ENCODE data around the gene AVL9.

DNA sequence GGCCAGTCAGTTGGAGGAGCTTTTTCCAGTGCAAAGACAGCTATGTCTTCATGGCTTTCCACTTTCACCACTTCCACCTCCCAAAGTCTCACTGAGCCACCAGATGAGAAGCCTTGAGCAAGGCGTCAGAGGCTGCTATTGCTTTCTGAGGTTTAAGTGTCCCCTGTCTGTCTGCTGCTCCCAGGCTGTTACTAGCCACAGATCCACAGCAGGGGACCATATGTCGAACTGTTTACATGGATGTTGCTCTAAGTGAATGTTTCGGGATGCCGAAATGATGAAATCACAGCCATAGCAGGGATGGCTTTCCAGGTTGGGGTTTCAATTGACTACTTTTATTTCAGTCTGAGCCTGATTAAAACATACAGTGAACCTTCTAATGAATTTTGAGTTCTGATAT is 88.5 kb downstream of the AVL9 start:
- TF ChIP-seq, protein P1, sequence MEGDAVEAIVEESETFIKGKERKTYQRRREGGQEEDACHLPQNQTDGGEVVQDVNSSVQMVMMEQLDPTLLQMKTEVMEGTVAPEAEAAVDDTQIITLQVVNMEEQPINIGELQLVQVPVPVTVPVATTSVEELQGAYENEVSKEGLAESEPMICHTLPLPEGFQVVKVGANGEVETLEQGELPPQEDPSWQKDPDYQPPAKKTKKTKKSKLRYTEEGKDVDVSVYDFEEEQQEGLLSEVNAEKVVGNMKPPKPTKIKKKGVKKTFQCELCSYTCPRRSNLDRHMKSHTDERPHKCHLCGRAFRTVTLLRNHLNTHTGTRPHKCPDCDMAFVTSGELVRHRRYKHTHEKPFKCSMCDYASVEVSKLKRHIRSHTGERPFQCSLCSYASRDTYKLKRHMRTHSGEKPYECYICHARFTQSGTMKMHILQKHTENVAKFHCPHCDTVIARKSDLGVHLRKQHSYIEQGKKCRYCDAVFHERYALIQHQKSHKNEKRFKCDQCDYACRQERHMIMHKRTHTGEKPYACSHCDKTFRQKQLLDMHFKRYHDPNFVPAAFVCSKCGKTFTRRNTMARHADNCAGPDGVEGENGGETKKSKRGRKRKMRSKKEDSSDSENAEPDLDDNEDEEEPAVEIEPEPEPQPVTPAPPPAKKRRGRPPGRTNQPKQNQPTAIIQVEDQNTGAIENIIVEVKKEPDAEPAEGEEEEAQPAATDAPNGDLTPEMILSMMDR (IDR thresholded peaks at IDR 0.05): no peak
- TF ChIP-seq POLR2A (IDR thresholded peaks at IDR 0.05) (no peak), POLR2AphosphoS5 (IDR thresholded peaks at IDR 0.05) (no peak)

Measured in breast epithelium (tissue), 3 donors.